Stimulated activated CD4-positive, alpha-beta T cell treated with anti-CD3 and anti-CD28 coated beads, Interleukin-4, amount 100 ng/mL, for 48 hours (primary cell): ENCODE measurements around the gene MACF1.
"Not testable (repeated sequence)": the region's sequence is repeated elsewhere in the genome, so short reads cannot be mapped to it uniquely, and the experiment has no call there.

Experiments used
- DNase-seq, 2 donors: peaks; one replicate each; pipeline ENCODE4 v3.0.0-alpha.2; 2020; ENCODE audit warnings: low read depth in 2 of 2

Gene MACF1, protein sequence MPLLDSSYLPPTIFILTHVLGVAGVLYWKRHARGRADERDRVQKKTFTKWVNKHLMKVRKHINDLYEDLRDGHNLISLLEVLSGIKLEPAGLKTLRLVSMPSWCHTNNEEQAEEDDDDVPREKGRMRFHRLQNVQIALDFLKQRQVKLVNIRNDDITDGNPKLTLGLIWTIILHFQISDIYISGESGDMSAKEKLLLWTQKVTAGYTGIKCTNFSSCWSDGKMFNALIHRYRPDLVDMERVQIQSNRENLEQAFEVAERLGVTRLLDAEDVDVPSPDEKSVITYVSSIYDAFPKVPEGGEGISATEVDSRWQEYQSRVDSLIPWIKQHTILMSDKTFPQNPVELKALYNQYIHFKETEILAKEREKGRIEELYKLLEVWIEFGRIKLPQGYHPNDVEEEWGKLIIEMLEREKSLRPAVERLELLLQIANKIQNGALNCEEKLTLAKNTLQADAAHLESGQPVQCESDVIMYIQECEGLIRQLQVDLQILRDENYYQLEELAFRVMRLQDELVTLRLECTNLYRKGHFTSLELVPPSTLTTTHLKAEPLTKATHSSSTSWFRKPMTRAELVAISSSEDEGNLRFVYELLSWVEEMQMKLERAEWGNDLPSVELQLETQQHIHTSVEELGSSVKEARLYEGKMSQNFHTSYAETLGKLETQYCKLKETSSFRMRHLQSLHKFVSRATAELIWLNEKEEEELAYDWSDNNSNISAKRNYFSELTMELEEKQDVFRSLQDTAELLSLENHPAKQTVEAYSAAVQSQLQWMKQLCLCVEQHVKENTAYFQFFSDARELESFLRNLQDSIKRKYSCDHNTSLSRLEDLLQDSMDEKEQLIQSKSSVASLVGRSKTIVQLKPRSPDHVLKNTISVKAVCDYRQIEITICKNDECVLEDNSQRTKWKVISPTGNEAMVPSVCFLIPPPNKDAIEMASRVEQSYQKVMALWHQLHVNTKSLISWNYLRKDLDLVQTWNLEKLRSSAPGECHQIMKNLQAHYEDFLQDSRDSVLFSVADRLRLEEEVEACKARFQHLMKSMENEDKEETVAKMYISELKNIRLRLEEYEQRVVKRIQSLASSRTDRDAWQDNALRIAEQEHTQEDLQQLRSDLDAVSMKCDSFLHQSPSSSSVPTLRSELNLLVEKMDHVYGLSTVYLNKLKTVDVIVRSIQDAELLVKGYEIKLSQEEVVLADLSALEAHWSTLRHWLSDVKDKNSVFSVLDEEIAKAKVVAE (N-terminal part only)

DNA sequence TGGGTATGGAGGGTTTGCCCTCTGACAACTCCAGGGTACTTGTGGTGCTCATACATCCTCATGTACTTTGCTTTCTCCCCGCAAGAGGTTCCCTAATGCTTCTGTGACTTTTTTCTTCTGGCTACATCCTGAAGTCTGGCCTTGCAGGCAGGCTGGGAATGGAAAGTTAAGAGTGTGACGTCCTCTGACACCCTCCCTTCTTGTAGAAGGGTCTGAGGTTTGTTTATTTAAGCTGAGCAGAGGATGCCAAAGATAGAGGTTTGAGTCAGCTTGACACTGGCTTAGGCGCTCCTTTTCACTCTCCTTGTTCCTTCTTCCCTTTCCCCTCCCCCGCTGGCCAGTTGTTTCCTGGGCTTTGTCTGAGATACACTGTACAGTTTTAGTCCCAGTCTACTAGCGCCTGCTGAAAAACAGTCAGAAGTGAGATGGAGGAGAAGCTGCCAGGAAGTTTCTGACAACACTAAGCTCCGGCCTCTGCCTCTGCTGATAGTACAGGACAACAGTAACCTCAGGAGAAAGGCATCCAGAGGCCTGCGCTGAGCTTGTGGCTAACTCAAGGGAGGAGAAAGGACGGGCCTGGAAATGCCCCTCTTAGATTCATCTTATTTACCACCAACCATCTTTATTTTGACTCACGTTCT is at the start of gene MACF1:
Gene MACF1 (plus strand): TSS at position 255 of the 641 bp plus-strand sequence. CDS start 328 bp downstream, at position 583.
- DNase-seq, result peak in 1 of 2 donors; percentile 30

GRCh38 chr1:39157304-39157703 is 47.2 kb upstream of the MACF1 start:
- no peak for DNase-seq

DNA sequence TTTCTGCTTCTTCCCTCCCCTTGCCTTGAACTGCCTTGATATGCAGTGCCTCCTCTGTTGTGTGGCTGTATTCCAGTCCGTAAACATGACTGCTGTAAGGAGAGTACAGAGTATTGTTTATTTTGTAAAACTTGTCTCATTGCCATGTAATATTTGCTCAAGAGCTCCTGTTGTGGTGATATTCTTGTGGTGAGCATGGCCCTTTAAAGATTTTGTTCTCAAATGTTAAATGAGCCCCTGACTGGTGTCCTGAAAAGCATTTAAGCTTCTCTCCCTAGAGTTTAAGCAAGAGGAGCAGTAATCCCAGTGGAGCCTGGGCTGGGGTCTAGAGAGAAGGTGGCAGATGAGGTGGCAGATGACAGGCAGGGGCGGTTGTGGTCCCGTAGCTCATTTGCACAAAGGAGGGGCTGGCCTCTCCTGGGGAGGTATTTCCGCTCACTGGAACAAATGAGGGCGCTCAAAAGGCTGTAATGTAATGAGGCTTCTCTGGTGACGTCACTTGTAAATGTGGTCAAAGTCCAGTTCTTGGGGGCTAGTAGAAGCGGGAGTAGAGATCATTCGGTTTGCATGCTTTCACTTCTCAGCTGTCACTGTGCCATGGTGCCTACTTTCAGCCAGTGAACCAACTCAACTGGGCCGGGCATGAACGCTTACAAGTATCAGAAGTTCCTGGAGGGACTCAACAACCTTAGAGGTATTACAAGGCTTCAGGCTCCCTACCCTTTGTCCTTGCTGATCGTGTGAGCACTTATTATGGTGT is 46.0 kb upstream of the MACF1 start:
- DNase-seq, result no peak

- DNase-seq, result no peak
Measured at GRCh38 chr1:39159224-39160036, 45.1 kb upstream of the MACF1 start.

- no peak for DNase-seq
Measured at GRCh38 chr1:39160703-39161102, 43.8 kb upstream of the MACF1 start.

- not testable (repeated sequence) for DNase-seq
Measured at GRCh38 chr1:39161811-39162210, 42.7 kb upstream of the MACF1 start.

- DNase-seq, result no peak
Measured at GRCh38 chr1:39163469-39163868, 41.0 kb upstream of the MACF1 start.

DNA sequence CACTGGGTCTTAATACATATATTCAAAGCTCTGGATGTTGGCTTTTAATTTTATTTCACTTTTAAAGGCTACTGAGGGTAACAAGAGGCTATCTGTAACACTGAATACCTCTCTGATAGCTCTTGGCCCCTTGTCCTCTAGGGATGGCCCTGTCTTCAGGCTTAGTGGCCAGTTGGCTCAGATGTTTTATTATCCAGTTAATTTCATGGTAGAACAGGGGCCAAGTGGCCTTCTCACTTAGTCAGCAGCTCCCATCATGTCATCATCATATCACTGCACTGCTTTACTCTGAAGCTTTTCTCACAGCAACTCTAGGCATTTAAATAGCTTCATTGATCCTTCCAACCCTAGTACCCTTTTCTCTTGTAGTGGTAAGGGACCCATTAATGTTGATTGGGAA is 40.2 kb upstream of the MACF1 start:
- no peak for DNase-seq

- DNase-seq, result no peak
Measured at GRCh38 chr1:39165049-39165448, 39.4 kb upstream of the MACF1 start.

DNA sequence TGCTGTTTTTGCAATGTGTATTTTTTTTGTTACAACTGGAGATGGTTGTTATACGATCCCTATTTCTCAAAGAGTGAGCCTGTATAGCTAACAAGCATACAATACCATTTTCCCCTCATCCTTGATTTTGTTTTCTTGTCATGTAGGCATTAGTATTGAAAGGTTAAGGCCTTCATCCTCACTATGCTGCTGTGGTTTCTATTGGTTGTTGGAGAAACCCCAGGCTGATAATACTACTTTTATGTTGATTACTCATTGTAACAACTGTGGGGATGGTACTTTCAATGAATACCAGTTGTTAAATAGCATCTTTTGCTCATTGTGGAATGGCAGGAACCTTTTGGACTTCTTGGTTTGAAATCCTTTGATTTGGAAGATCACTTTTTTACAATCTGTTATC is 39.0 kb upstream of the MACF1 start:
- no peak for DNase-seq

DNA sequence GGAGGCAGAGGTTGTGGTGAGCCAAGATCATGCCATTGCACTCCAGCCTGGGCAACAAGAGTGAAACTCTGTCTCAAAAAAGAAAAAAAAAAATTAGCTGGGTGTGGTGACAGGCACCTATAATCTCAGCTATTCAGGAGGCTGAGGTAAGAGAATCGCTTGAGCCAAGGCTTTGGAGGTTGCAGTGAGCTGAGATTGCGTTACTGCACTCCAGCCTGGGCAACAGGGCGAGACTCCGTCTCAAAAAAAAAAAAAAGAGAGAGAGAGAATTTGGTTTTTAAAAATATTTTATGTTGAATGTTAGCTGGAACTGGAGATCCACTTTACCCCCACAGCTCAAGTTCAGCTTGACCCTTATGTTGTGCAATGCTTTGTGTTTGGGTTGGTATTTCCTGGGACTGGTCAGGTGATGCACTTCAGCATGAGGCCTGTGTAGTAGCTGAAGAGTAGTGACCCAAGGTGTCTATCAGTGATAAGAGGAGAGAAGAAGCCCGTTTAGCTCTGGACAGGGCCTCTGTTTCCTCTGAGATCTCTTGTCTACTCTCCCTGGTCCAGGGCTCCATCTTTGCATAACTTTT is 36.8 kb upstream of the MACF1 start:
- no peak for DNase-seq

DNA sequence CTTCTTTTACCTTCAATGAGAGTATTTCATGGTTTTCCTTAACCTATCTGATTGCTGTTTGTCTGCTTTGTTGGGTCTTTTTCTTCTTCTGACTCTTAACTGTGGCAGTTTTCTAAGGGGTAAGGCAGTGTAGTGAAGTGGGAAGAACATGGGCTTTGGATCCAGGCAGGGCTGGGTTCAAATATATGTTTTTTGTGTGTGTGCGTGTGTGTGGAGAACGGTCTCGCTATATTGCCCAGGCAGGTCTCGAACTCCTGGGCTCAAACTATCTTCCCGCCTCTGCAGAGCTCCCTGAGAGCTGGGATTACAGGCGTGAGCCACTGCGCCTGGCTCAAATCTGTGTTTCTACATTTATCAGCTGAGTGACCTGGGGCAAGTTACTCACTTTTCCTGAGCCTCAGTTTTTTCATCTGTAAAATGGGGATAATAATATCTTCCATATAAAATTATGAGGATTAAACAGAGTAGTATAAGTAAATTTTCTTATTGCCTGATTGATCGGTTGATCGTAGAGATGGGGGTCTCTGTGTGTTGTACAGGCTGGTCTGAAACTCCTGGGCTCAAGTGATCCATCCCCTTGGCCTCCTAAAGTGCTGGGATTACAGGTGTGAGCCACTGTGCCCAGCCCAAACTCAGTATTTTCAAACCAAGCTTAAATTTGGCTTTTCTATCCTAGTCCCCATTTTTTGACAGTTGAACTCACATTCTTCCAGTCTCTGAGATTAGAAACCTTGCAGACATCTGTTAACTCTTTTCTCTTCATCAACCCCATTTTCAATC is 36.0 kb upstream of the MACF1 start:
- no peak for DNase-seq

DNA sequence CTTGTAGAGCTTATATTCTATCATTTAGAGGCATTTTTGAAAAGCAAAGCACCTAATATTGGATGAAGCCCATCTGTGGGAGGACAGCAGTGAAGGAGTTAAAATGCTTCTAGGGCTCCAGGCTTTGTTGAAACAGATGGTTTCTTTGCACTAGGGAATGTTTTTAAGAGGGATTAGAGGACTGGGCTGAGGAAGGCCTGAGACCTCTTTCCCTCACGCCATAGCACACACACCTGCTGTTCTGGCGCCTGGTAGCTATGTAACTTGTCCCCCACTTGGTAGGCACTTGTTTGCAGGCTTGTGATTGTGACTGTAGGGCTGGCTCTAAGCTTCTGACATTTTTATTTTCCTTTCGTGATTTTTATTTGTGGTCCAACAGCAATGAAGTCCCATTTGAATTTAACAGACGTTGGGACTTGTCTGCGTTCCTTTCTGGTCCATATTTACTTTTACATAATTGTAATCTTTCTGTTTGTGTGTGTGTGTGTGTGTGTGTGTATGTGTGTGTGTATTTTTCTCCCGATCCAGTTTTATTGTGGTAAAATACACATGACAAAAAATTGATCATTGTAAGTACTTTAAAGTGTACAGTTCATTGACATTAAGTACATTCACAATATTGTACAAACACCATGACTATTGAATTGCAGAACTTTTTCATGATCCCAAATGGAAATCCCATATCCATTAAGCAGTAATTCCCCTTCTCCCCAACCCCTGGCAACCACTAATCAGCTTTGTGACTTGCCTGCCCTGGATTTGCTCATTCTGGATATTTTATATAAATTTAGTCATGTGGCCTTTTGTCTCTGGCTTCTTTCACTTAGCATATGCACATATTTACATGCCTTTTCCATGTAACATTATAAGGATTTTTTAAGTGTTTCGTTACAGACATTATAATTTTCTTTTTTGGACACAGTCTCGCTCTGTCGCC is 33.5 kb upstream of the MACF1 start:
- DNase-seq, result no peak

DNA sequence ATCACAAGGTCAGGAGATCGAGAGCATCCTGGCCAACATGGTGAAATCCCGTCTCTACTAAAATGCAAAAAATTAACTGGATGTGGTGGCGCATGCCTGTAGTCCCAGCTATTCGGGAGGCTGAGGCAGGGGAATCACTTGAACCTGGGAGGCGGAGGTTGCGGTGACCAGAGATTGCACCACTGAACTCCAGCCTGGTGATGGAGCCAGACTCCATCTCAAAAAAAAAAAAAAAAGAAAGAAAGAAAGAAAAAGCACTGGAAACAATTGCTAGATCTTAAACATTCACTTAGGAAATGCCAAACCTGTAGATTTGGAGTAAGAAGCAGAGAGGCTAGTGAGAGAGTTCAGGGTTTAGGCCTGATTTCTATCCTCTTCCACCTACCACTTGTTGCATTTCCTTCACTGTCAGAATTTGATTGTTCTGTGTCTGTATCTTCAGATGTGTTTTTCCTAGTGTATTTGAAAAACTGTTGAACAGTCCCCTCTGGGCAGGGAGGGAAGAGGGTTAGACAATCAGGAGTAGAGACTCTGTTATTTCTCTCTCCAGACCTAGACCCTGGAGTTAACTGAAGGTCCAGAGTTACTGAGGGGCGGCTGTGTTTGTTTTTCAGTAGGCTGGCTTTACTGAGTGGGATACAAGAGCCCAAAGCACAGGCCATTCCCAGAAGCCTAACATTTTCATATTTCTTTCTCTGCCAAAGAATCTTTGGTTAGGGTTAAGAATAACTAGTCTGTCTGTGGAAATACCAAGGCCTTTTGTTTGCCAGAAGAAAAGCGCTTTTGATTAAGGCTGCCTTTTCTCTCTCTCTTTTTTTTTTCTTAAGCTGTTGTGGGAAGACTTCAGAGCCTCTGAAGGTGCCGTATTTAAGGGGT is 31.1 kb upstream of the MACF1 start:
- no peak for DNase-seq

DNA sequence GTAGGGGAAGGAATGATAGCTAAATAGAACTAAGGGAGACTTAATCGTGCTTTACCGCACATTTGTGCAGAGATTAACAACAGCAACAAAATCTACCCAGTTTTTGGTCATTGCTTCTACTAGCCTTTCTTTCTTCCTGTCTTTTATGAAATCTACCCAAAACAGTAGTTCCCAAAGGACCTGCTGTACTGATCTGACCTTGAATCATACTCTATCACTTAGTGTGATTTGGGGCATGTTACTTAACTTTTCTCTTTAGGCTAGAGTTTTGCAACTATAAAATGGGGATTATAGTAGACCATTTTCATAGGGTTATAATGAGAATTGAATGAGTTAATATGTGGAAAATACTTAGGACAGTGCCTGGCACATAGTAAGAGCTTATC is 30.5 kb upstream of the MACF1 start:
- no peak for DNase-seq

DNA sequence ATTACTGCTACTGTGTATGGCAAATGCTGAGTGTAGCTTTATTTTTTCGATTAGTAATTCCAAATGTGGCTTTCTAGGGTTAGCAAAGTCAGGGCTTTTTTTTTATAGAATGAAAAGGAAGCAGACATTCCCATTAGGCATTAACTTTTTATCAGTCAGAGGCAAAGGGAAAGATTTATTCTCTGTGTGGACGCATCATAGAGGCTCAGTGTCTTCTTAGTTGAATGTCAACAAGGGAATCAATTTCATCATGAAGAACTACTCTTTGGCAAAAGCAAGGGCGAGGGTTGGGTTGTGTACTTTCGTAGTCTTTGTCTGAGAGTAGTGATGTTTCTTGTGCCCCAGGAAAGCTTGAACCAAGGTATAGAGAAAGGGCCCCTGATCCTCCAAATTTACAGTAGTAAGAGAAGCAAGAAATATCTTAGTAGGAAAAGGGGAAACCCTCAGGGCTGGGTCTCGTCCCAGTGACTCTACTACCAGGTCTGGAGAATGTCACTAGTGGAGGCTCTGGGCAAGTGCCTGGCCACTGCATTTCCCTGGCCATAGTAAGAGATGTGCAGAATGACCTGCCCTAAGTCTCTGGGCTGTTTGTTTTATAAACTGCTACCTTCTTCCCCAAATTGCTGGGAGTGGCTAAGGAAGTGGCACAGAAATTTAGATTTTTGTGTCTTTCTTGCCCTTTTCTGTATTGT is 30.0 kb upstream of the MACF1 start:
- DNase-seq, result no peak
